Ramos (cell line): ENCODE measurements around the gene ROR2.

ENCODE experiments used
- in situ Hi-C: fragments of 300-500 bp; cut with MboI; formaldehyde crosslinking; loops from one replicate; pipeline ENCODE4 v1.14.3; 2022; ENCODE audit warnings: low sequenced_read_pairs; ENCODE audit not compliant: unreplicated experiment

The ROR2 gene

DNA sequence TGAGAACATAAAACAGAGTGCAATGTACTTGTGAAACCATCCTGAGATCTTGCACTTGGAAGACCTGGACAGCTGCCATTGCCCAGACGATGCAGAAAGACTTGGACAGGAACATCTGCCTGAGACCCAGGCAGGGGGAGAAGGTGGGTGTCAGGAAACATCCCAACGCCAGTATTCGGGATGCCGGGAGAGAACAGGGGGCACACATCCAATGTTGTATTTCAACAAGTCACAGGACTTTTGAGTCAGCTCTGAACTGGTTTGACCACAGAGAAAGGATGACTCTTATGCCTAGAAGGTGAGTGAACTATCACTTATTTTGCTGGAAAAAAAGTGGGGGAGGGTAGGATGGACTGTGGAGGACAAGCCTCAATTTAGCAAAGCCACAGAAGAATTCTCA, 124.6 kb downstream of the ROR2 start:
- in situ Hi-C loops, result no loop called here

- in situ Hi-C loops, result no loop called here
Observed at GRCh38 chr9:91824601-91825305, 125.3 kb downstream of the ROR2 start.

GRCh38 chr9:91824151-91824550, 125.9 kb downstream of the ROR2 start:
- in situ Hi-C loops, result no loop called here

- in situ Hi-C loops, result no loop called here
Observed at GRCh38 chr9:91820949-91821880, 128.8 kb downstream of the ROR2 start.

DNA sequence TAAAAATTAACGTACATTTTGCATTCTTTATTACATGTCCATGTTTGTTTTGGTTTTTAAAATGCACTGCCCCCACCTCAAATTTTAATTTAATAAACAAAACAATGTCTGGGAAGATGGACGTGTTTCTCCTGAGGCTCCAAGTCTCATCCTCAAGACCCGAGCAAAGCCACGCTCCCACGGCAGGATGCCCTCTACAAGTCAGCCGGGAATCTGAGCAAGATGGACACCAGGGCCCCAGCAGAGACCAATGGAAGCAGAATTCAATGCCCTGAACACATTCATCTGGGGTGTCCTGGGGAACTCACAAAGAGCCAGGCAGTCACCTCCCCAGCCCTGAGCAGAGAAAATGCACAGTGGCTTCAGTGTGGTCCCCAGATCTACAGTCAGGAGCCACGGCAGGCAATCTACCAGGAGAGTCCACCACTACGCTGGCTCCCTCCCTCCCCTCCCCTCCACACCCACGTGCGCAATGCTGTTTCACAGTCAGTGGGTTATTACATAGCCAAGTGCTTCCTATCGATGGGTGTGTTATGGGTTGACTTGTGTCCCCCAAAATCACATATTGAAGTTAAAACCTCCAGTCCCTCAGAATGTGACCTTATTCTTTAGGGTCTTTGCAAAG, 129.8 kb downstream of the ROR2 start:
- in situ Hi-C loops, result no loop called here

DNA sequence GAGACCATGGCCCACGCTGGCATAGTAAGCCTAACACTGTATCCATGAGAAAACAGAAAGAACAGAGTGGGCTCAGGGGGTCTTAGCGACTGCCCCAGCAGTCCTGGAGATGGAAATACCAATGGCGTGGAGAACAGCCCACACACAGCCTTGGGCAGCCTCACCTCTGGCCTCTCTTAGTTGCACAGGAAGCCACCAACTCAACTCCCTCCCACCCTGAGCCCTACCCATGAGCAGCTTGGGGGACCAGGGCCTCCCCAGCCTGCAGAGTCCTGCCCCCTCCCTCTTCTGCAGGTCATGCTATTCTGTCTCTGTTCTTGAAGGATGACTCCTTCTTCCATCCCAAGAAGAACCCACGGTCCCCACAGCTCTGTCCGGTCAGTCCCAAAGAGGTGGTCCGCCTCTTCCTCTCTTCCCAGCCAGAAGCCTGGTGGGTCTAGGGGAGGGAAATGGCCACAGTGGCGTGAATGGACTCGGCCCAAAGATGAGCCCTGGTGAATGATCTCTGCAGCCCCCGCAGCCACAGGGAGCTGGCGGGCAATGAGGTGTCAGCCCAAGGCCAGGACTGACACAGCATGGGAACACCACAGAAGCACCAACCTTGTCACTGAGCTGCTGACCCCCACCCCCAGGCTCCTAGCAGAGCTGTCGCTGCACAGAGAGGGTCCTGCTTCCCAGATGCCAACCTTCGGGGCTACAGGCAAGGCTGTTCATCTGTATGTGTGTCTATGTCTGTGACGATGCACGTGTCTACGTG, 131.2 kb downstream of the ROR2 start:
- in situ Hi-C loops, result no loop called here

DNA sequence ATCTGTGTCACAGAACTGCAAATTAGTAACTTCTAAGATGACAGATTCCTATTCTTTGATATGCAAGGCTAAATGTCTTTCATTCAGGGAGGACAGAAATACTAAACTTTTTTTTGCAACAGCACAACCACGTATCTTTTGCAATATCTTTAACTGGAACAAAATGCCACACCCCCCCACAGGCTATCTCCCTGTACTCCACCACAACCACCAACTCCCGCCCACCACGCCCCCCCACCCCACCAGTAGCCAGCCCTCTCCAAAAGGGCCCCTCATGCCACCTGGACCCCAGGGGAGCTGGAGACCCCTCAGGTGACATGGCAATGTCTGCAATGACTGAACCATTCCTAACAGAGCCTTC, 131.8 kb downstream of the ROR2 start:
- in situ Hi-C loops, result no loop called here

GRCh38 chr9:91817493-91818224, 132.4 kb downstream of the ROR2 start:
- in situ Hi-C loops, result no loop called here

- in situ Hi-C loops, result no loop called here
Observed at GRCh38 chr9:91817106-91817492, 132.9 kb downstream of the ROR2 start.

GRCh38 chr9:91816356-91816755, 133.7 kb downstream of the ROR2 start:
- in situ Hi-C loops, result no loop called here

DNA sequence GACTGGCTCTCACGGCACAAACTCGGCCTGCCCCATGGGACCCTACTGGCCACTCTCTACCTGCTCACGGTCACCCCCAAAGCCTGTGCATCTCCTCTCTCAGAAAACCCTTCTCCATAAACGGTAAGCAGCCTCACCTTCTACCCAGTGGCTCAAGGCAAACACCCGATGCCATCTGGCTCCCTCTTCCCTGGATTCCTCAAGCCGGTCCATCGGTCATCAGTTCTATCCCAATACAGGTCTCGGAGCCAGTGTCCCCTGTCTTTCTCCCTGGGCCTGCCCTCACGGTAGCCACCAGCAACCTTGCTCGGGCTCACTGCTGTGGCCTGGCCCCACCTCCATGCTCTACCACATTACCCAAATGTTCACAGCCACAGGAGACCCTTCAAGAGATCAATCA, 134.1 kb downstream of the ROR2 start:
- in situ Hi-C loops, result no loop called here

DNA sequence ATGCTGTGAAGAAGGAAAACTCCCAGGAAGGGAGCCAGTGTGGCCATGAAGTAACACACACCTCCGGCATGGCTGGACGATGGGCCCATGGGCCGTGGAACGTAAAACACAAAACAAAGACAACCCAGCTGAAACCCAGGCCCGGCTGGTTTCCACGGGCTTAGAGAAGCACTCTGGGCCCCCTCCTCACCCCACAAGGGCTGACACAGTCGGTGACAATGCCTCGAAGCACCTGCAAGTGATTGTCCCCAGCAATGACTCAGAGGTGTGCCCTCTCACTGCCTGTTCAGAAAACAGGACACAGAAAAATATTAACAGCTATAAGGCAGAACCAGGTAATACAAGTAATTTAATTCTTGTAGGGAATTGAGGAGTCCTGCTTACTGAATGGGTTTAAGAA, 135.3 kb downstream of the ROR2 start:
- in situ Hi-C loops, result no loop called here

- in situ Hi-C loops, result no loop called here
Observed at GRCh38 chr9:91814201-91814600, 135.8 kb downstream of the ROR2 start.

GRCh38 chr9:91813176-91813795, 136.7 kb downstream of the ROR2 start:
- in situ Hi-C loops, result no loop called here

DNA sequence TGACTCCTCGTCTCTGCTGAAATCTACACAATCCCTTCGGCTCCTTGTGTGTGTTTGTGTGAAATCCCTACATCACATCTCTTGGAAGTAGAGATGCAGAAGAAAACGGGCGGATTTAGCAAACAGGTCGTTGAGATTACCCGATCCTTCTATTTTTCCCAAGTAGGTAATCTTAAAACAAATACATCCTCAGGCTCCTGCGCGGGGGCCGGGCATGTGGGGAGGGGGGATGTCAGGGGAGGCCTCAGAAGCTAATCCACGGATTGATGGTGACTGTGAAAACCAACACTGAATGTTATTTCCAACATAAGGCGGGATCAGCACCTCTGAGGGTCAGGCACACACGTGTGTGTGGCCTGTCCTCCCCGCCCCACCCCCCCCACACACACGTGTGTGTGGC, 137.8 kb downstream of the ROR2 start:
- in situ Hi-C loops, result no loop called here

GRCh38 chr9:91811024-91811909, 138.8 kb downstream of the ROR2 start:
- in situ Hi-C loops, result no loop called here

DNA sequence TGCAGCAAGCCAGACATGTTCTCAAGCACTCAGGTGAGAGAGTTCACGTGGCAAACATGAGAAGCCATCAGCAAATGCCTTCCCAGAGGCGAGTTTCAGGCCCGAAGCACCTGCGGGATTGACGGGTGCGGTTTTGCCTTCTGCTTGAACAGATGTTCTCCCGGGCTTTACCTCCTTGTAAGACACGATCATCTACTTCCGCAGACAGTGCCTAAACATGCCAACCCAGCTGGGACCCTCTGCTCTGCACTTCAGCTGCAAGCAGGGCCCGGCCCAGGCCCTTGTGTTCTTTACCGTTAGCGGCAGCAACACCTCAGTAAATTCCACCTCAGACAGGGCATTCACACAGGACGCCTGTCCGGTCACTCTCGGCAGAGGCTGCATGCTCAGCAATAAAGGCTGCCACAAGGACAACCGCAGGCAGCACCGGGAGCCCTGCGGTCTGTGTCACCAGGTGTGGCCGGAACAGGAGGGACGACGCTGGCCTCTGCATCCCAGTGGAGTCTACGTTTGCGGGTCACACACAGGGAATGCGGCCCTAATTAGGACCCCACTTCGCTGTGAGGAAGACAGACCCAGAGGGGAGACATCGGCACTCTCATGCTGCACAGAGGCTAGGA, 139.6 kb downstream of the ROR2 start:
- in situ Hi-C loops, result no loop called here
